Keratinocyte (primary cell): ENCODE data around the gene TMEM259. TPM values are rescaled to one million over a fixed set of nuclear protein-coding genes. Genes with fewer than 3 reads are reported as not detected.

Experiments
- DNase-seq: peaks from one replicate; pipeline ENCODE4 v3.0.0-alpha.2; 2011; ENCODE audit warnings: low read depth, missing footprints, low spot score
- FAIRE-seq: peaks from 2 replicates; lab custom pipeline; 2011; peaks lifted over from hg19 to GRCh38; lab: Jason Lieb, UNC
- H2AFZ ChIP-seq: 2 replicates; pipeline ENCODE4 v1.6.0; 2012; ENCODE audit warnings: low read length, control low read depth, inconsistent platforms; ENCODE audit not compliant: control insufficient read depth
- H3K27ac ChIP-seq: 2 replicates; pipeline ENCODE4 v1.5.1; 2011; ENCODE audit warnings: low read length; ENCODE audit not compliant: control insufficient read depth, insufficient read depth
- H3K27me3 ChIP-seq: 3 replicates; pipeline ENCODE4 v1.6.0; 2011; ENCODE audit warnings: low read length; ENCODE audit not compliant: control insufficient read depth, insufficient read depth; ENCODE audit errors: extremely low read depth
- H3K36me3 ChIP-seq, 2 experiments: 2 replicates in 1 of 2; 3 replicates in 1 of 2; pipeline ENCODE4 v1.5.1; 2011; ENCODE audit warnings: low read length in 2 of 2, mild to moderate bottlenecking in 1 of 2; ENCODE audit not compliant: control insufficient read depth in 2 of 2, insufficient read depth in 2 of 2; ENCODE audit errors: extremely low read depth in 1 of 2
- H3K4me1 ChIP-seq: 3 replicates; pipeline ENCODE4 v1.5.1; 2011; ENCODE audit warnings: low read length; ENCODE audit not compliant: control insufficient read depth, insufficient read depth; ENCODE audit errors: extremely low read depth
- H3K4me2 ChIP-seq: 3 replicates; pipeline ENCODE4 v1.6.0; 2011; ENCODE audit warnings: low read depth, low read length; ENCODE audit not compliant: control insufficient read depth, insufficient read depth; ENCODE audit errors: extremely low read depth
- H3K4me3 ChIP-seq, 3 experiments: fragments of 200-600 bp in 1 of 3; sonication (generic) in 1 of 3; 2 replicates in 2 of 3; 3 replicates in 1 of 3; pipeline ENCODE4 v1.5.1; 2011 to 2016; ENCODE audit warnings: low read length in 3 of 3, mild to moderate bottlenecking in 3 of 3, control low read depth in 2 of 3, inconsistent platforms in 1 of 3, low read depth in 1 of 3, mixed read lengths in 1 of 3, mixed run types in 1 of 3, moderate library complexity in 1 of 3; ENCODE audit not compliant: control insufficient read depth in 2 of 3, insufficient read depth in 2 of 3; ENCODE audit errors: extremely low read depth in 1 of 3
- H3K79me2 ChIP-seq: 2 replicates; pipeline ENCODE4 v1.6.0; 2012; ENCODE audit warnings: low read length; ENCODE audit not compliant: control insufficient read depth, insufficient read depth
- H3K9ac ChIP-seq: 3 replicates; pipeline ENCODE4 v1.6.0; 2011; ENCODE audit warnings: low read length; ENCODE audit not compliant: control insufficient read depth, insufficient read depth; ENCODE audit errors: extremely low read depth
- H3K9me1 ChIP-seq: 3 replicates; pipeline ENCODE4 v1.6.0; 2011; ENCODE audit warnings: low read length; ENCODE audit not compliant: control insufficient read depth, insufficient read depth; ENCODE audit errors: extremely low read depth
- H3K9me3 ChIP-seq: 2 replicates; pipeline ENCODE4 v1.5.1; 2012; ENCODE audit warnings: low read depth, low read length; ENCODE audit not compliant: control insufficient read depth
- H4K20me1 ChIP-seq: 3 replicates; pipeline ENCODE4 v1.6.0; 2011; ENCODE audit warnings: low read length; ENCODE audit not compliant: control insufficient read depth, insufficient read depth; ENCODE audit errors: extremely low read depth
- EZH2 ChIP-seq: IDR thresholded peaks from one replicate; pipeline ENCODE4 v1.6.1; 2012; ENCODE audit warnings: inconsistent platforms, mild to moderate bottlenecking, low read length, moderate library complexity
- dilution Hi-C: fragments of 300-500 bp; cut with MboI; formaldehyde crosslinking; loops from one replicate; pipeline ENCODE4 v1.7.0; 2020; ENCODE audit warnings: low sequenced_read_pairs; ENCODE audit not compliant: extremely low pct_ligation_motif_present
- polyA plus RNA-seq, 5 experiments: library from polyadenylated mRNA; depleted of rRNA in 3 of 5; stranded (reverse) in 3 of 5; stranded (forward) in 1 of 5; unstranded in 1 of 5; fragments of >200 nt; gene quantifications; 1 replicate in 1 of 5; 2 replicates in 3 of 5; 3 replicates in 1 of 5; pipeline versions ENCODE4 v1.2.1 to v1.2.3, GENCODE V29; 2011 to 2012; ENCODE audit warnings: missing spikeins in 2 of 5, low read depth in 1 of 5, low replicate concordance in 1 of 5
- TF ChIP-seq, protein P1 (sequence below), 3 experiments: IDR thresholded peaks in 1 of 3; conservative IDR thresholded peaks in 1 of 3; optimal IDR thresholded peaks in 1 of 3; 2 replicates in 2 of 3; 3 replicates in 1 of 3; pipeline versions ENCODE3 to v1.5.1; 2011; ENCODE audit warnings: low read length in 3 of 3, mild to moderate bottlenecking in 3 of 3, moderate library complexity in 2 of 3, control low read depth in 1 of 3, inconsistent platforms in 1 of 3; ENCODE audit not compliant: insufficient read depth in 2 of 3; ENCODE audit errors: extremely low read depth in 1 of 3

TMEM259 gene
- polyA plus RNA-seq, 1 donor (not counting 4 experiments of a cell fraction or from before 2014, with no cell fraction given) = 61.5 TPM

DNA sequence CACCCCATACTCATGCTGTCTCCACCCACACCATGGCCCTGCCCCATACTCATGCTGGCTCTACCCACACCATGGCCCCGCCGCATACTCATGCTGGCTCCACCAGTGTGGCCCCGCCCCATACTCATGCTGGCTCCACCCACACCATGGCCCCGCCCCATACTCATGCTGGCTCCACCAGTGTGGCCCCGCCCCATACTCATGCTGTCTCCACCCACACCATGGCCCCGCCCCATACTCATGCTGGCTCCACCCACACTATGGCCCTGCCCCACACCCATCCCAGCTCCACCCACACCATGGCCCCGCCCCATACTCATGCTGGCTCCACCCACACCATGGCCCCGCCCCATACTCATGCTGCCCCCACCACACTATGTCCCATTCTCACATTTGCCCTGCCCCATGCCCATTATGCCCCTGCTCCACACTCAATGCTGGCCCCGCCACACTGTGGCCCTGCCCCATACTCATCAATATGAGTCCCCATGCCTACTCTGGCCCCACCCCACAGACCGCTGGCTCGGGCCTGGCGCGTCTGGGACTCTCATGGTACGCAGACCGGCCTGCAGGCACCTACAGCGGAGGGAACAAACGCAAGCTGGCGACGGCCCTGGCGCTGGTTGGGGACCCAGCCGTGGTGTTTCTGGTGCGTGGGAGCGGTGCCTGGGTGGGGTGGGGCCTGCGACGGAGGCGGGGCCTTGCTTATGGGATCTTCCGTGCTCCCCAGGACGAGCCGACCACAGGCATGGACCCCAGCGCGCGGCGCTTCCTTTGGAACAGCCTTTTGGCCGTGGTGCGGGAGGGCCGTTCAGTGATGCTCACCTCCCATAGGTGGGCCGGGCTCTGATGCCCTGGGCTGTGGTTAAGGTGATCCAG is 42.3 kb upstream of the TMEM259 start:
- Histone ChIP-seq H3K9me1 (no peaks in the 10 kb centered on the region), H2AFZ (no peak overlapping the region), H3K4me2 (no peak overlapping the region), H4K20me1 (no peaks in the 10 kb centered on the region), H3K36me3 (peaks cover 6 to 12% of the 10 kb centered on the region in 2 experiments), H3K27me3 (peaks cover 4% of the 10 kb centered on the region), H3K27ac (no peak overlapping the region), H3K9ac (no peak overlapping the region), H3K4me1 (peaks cover 24% of the 10 kb centered on the region), H3K9me3 (peaks cover 7% of the 10 kb centered on the region), H3K4me3 (no peak overlapping the region), H3K79me2 (no peaks in the 10 kb centered on the region)
- TF ChIP-seq EZH2 = no peak
- TF ChIP-seq, protein P1, sequence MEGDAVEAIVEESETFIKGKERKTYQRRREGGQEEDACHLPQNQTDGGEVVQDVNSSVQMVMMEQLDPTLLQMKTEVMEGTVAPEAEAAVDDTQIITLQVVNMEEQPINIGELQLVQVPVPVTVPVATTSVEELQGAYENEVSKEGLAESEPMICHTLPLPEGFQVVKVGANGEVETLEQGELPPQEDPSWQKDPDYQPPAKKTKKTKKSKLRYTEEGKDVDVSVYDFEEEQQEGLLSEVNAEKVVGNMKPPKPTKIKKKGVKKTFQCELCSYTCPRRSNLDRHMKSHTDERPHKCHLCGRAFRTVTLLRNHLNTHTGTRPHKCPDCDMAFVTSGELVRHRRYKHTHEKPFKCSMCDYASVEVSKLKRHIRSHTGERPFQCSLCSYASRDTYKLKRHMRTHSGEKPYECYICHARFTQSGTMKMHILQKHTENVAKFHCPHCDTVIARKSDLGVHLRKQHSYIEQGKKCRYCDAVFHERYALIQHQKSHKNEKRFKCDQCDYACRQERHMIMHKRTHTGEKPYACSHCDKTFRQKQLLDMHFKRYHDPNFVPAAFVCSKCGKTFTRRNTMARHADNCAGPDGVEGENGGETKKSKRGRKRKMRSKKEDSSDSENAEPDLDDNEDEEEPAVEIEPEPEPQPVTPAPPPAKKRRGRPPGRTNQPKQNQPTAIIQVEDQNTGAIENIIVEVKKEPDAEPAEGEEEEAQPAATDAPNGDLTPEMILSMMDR (optimal IDR thresholded peaks at IDR 0.05 in 1 of 3, IDR thresholded peaks at IDR 0.05 in 1 of 3, conservative IDR thresholded peaks at IDR 0.05 in 1 of 3; ENCODE audit: extremely low read depth in 1 of 3, insufficient read depth in 2 of 3, low read length in 3 of 3) = no peak
- dilution Hi-C loops = no loop called here
- FAIRE-seq (no peak), DNase-seq (no peak)

- FAIRE-seq = no peak
- DNase-seq = no peak
- no peaks in the 10 kb centered on the region for H3K9me1 ChIP-seq
- H3K4me2 ChIP-seq = no peak overlapping the region
- TF ChIP-seq EZH2 = no peak
- TF ChIP-seq, protein P1 (optimal IDR thresholded peaks at IDR 0.05 in 1 of 3, IDR thresholded peaks at IDR 0.05 in 1 of 3, conservative IDR thresholded peaks at IDR 0.05 in 1 of 3; ENCODE audit: extremely low read depth in 1 of 3, insufficient read depth in 2 of 3, low read length in 3 of 3) = no peak
- no peak overlapping the region for H3K9ac ChIP-seq
- peaks cover 24% of the 10 kb centered on the region for H3K4me1 ChIP-seq
- peaks cover 7 to 16% of the 10 kb centered on the region in 2 experiments for H3K36me3 ChIP-seq
- H3K4me3 ChIP-seq = no peak overlapping the region
- H2AFZ ChIP-seq = no peak overlapping the region
- no peaks in the 10 kb centered on the region for H4K20me1 ChIP-seq
- H3K27ac ChIP-seq = no peak overlapping the region
- peaks cover 13% of the 10 kb centered on the region for H3K9me3 ChIP-seq
- dilution Hi-C loops = no loop called here
- H3K79me2 ChIP-seq = no peaks in the 10 kb centered on the region
- peaks cover 4% of the 10 kb centered on the region for H3K27me3 ChIP-seq
Observed at GRCh38 chr19:1062387-1063029, 41.6 kb upstream of the TMEM259 start.
